Stimulated activated CD4-positive, alpha-beta T cell treated with anti-CD3 and anti-CD28 coated beads, Interleukin-15, amount 100 ng/mL, for 48 hours (primary cell): Measurements from ENCODE around the gene GABRG3.
"Not testable (repeated sequence)": the region's sequence is repeated elsewhere in the genome, so short reads cannot be mapped to it uniquely, and the experiment has no call there.

ENCODE experiments used
- DNase-seq, 2 donors: peaks; one replicate each; pipeline ENCODE4 v3.0.0-alpha.2; 2020; ENCODE audit warnings: low read depth in 2 of 2

GABRG3 gene

DNA sequence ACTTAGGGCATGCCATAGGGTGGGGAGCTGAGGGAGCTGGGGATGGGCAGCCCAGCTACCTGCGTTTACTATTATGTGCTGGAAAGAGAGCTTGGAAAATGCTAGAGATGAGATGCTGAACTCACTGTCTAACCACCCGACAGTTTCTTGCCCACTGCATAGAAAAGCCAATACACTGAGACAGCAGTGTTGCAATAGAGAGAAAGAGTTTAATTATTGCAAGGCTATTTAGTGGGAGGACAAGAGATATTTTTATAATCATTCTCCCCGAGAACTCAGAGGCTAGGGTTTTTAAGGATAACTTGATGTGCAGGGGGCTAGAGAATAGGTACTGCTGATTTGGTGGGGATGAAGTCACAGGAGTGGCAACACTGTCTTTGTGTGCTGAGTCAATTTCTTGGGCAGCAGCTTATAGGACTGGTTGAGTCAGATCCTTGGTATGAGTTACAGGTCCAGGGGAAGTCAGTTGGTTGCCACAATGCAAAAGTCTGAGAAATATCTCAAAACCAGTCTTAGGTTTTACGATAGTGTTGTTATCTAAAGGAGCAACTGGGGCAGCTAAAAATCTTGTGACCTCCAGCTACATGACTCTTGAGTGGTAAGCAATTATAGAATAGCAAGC lies 205.9 kb downstream of the GABRG3 start:
- no peak for DNase-seq

DNA sequence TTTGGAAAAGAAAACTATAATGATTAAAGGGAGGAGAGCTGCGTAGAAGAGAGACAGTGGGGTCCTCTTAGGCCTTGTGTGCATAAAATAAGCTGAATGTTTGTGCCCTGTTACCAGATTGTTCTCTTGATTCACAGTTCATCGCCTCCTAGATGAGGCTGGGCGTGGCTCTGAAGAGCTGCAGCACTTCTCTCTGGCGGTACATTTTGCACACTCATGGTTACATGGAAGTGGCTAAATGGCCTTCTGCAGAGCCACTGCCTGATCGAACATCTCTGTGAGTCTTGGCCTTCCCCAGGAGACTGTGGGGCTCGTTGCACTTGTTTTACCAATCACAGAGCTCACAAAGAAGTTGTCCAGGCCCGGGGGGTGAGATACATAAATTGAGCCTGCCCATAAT lies 208.8 kb downstream of the GABRG3 start:
- no peak for DNase-seq

DNA sequence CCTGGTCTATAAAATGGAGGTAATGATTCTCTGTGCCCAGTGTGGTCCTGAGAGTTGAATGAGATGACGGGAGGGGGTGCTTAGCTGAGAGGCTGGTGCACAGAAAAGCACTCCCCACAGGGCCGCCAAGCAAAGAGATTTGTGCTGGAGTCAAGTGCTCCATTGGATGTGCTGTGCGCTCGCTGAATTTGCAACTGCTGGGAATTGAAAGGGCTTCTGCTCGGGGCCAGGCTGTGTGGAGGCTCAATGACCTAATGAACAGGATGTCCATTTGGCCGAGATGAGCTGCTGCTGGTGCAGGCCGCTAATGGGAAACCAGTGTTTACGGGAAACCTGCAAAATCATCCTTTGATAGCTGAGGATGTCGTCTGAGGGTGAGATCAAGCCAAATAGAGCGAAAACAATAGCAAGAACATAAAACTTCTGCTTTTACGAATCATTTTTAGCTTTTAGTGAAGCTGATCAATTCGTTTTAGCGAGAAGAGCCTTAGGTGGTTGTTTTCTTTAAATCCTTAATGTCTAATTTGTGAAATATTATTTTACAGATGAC lies 211.7 kb downstream of the GABRG3 start:
- DNase-seq: no peak

DNA sequence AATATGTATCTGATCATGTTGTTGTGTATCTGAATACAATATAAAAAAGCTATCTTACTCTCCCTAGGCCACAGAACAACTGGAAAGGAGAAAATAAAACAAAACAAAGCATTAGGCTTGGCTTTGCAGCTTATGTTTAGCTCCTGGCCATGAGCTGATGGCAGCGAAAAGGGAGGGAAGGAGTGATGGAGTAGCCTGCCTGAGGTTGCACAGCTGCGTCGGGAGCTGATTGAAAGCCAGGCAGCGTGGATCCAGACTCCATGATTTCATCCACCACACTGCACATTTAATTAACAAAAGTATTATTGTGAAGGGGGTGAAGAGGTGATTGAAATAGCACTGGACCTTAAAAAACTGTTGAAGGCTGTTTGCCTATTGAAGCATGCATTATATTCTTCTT lies 212.2 kb downstream of the GABRG3 start:
- DNase-seq: no peak

DNA sequence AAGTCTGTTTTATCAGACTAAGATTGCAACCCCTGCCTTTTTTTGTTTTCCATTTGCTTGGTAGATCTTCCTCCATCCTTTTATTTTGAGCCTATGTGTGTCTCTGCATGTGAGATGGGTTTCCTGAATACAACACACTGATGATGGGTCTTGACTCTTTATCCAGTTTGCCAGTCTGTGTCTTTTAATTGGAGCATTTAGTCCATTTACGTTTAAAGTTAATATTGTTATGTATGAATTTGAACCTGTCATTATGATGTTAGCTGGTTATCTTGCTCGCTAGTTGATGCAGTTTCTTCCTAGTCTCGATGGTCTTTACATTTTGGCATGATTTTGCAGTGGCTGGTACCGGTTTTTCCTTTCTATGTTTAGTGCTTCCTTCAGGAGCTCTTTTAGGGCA lies 220.5 kb downstream of the GABRG3 start:
- not testable (repeated sequence) for DNase-seq

DNA sequence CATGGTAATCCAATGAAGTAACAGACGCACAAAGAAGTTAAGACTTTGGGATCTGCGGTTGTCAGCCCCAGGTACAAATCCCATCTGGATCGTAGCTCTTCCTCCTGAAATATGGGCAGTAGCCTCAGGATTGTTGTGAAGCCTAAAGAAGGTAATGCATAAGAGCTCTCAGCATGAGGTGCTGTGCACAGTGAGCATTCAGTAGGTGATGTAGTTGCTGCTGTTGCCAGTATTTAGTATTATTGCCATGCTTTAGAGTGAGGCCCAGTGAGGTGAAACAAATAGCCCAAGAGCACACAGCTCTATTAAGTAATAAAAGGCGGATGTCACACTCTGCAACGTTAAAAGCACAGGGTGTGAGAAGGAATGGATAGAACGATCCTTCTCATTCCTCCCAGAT lies 225.7 kb downstream of the GABRG3 start:
- no peak for DNase-seq

DNA sequence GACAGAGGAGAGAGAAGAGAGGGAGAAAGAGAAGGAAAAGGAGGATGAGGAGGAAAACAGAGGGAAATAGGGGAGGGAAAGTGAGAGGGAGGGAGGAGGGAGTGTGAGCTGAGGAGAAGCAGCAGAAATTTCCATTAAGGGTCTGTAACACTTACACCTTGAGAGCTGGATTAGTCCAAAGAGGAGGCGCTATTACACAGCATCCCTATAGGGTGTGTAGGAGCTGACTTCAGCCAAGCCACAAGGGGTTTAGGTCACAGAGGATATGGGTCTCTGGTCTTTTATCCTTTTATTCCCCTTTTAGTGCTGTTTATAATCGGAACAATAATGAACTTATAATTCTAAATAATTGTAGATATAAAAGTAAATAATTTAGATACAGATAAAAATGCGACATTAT lies 230.4 kb downstream of the GABRG3 start:
- DNase-seq: no peak

DNA sequence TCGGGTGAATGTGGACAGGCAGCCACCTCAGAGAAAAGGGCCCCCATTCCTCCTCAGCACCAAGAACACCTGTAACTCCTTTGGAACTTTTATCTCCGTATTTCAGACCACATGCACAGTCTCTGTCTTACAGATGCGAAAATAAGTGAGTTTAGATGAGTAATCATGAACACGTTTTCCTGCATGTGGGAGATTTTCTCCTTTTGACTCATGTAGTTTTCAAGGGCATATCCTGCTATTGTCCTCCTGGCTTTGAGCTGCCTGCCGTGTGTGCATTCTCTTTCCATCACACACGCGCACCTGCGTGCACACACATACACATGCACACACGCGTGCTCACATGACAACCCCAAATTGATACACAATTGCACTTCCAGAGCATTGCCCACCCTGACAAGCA lies 239.2 kb downstream of the GABRG3 start:
- no peak for DNase-seq

DNA sequence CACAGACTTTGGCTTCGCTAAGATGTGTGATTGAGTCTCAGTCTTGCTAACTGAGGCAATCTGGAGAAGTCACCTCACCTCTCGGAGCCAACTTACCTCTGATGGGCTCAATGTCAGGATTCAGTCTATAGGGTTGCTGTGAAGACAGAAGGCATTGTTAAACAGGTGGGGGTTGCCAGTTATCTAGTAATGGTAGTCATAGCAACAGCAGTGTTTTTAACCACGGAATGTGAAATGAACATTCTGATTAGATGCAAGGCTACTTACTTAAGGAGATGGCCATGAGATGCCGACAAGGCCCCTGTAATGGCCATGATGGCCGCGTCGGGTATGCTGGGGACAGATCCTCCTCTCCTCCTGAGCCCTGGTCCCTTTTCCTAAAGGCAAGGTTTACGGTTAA lies 243.1 kb downstream of the GABRG3 start:
- no peak for DNase-seq

DNA sequence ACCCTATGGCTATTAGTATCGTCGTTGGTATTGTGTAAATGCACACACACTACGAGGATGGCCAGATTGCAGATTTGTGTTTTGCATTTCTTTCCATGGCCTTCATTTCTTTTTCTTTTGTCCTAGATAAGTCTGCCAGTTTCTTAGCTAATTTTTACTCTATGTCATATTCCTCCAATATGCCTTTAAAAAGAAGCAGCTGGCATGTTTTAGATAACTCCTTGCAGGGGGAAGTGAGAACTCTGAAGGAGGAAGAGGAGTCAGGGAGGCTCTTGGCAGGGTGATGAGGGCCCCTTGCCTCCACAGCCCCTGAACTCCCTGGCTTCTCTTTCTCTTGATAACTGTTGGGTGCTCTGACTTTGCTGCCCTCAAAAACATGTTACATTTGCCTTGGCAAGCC lies 244.0 kb downstream of the GABRG3 start:
- no peak for DNase-seq

DNA sequence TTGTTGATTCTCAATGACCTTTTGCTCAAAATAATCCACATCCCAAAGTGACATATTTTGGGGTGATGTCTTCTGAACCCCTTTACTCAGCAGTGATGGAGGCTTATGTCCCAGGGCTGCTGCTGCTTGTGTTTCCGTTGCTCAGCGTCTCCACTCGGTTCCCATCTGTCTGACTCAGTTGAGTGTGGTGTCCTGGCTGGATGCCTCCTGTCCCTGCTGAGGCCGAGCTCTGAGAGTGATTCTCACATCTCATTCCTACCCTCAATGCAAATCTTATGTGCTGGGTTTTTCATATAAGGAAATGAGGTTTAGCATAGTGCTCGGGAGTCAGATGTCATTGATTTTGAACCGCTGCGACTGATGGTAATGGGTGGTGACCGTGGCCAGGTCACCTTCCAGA lies 247.4 kb downstream of the GABRG3 start:
- no peak for DNase-seq

DNA sequence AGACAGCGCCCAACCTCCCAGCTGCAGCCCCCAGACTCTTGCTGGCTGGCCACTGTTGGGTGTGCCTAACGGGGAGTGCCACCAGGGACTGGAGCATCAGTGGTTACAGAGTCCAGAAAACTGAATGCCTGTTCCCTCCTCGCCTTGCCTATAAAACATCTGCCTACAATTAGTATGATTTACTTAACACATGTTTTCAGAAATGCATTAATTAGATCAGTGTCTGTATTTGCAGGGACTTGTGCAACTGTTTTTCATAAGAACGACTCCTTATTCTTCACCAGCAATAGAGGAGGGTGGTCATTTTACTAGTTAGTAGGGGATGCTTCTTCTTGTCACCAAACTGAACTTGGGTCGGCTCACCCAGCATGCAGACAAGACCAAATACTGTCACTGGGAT lies 248.7 kb downstream of the GABRG3 start:
- no peak for DNase-seq

DNA sequence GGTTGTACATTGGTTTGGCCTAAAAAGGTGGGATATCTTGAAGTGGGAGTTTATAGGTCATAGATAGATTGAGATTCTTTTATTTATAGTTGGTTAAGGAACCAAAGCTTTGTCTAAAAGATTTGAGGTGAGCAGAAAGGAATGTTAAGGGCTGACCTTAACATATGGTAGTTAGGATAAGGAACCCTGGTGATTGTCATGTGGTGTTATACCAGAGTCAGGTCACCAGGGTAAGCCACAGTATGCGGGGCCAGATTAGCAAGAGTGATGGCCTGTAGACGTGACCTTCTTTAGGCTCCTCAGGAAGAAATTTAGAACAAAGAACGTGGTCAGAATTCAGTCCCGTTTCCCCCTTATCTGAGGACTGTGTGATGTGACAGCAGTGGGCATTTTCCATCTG lies 249.2 kb downstream of the GABRG3 start:
- no peak for DNase-seq

DNA sequence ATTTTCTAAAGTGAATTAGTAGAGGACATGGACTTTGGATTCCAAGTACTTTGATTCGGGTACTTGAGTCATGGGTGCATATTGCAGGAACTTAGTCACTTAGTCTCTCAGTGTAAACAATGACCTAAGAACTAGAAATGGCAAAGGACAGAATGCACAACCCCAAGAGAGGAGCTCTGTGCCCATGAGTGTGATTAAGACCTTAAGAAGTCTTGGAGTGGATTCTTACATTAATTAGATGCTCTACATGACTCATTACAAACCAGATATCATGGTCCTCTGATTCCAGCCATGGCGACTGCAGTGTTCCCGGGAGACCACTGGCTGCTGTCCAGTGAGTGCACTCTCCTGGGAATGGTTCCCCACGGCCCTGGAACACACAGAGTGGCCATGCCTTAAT lies 251.5 kb downstream of the GABRG3 start:
- no peak for DNase-seq

DNA sequence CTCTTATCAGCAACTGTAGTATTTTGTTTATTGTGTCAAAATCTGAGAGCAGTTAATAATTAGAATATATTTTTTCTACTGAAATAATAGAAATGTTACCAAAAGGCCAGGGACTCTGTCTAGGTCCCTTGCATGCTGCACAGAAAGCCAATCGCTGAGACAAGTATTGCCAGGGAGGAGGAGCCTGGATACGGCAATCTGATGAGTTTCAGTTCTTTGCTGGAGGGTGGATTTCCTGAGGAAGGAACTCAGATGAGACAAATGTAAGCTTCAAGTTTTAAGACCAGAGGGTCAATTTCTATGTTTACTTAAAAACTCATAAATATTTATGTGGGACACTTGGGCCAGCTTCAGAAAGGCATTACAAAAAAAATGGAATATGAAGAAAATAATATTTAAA lies 252.2 kb downstream of the GABRG3 start:
- no peak for DNase-seq

DNA sequence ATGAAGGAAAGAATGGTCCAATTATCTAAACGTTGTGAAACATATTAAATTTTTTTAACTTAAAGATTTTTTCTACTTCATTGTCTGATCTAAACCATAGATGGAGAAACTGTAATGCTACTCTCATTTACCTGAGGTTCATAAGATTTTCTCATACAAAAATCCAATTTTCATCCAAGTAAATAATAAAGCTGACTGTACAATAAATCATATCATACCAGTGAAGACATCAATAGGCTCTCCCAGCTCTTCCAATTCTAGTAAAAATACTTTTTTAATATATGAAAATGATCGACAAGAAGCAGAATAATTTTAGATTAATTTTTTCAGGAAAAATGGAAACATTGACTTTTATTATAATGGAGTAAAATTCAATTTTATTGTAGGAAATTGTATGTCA lies 260.8 kb downstream of the GABRG3 start:
- no peak for DNase-seq

DNA sequence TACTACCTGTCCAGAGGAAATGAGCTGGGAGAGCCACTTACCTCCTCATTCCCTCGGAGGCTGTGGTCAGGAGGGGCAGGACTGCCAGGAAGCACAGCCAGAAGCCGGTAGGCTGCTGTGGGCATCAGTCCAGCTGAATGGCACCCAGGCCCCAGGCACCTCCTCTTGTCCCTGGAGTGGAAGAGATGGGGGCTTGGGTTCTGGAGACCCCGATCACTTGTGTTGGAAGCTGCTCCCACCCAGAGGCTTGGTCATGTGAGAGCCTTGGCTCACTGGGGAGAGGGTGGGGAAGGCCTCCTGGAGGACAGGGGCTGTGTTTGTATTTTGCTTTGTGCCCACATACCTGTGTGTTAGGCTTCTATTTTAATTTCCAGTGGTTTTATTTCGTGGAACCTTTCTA lies 261.9 kb downstream of the GABRG3 start:
- no peak for DNase-seq

DNA sequence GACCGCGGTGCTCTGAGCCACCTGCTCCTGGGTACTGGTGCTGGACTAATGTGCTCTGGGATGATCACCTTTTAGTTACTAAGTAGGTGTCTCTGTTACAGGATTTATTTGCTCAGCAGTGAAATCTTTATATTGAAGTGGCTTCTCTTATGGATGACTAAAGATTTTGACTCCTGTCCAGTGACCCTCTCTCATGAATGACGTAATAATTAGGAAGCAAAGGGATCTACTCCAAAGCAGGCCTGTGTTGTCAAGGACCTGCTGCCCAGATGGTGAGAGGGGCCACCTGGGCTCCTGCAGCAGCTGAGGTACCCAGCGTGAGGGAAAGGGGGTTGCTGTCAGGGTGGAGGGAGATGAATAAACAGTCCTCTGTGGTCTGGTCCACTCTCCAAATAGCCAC lies 263.6 kb downstream of the GABRG3 start:
- no peak for DNase-seq

DNA sequence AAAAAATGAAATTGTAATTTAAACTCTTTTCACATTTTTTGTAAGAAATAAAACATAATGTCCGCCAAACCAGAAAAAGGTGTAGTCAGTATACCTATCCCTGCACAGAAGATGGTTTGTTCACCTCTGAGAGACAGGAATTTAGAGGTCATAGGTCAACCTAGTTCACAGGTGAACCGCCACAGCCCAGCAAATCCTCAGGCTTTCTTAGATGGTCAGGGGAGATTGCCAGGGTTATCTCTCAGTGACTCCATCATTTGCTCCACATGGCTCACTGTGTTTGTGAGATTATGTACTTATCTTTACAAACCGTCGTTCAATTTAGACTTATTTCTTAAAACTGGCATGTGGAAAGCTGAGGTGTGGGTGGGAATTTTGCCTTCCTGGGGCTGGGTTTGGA lies 264.2 kb downstream of the GABRG3 start:
- DNase-seq: no peak

DNA sequence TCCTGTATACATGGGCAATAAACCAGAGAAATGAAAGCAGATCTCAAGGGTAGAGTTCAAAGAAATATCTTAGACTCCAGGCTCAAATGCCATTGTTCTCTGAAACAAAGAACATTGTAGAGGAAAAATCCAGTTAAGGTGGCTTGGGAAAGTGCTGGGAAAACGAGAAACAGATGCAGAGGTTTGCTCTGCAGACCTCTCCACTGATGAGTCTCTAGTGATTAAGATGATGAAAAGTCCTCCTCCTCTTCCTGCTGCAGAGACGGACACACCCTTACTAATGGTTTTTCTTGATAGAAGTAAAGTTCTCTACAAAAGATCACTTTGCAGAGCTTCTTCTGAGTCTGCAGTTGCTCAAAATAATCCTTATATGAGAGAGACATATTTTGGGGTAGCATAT lies 264.7 kb downstream of the GABRG3 start:
- no peak for DNase-seq

DNA sequence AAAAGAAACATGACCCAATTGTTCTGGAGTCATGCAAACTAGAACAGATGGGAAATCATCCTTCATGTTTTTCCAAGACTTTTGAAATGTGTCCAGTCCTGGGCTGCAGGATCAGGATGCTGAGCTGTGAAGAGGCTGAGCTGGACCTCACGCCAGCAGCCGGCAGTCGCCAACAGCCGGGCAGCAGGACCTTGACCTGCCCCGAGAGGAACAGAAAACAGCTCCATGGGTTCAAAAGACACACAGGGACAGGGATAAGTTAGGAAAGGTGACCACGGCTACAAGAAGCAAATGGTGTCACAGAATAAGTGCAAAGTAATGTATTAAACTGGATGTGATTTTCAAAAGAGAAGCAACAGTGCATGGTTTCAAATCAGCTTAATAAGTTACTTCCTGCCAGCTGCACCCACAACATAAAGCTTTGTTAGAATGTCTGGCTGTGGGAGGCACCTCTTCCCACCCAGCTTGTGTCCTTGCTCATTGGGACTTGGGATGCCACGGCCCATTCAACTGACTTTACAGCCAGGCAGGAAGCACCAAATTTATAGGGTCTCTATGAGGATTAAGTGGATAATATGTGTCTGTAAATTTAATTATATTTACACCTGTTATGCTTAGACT lies 266.4 kb downstream of the GABRG3 start:
- no peak for DNase-seq

DNA sequence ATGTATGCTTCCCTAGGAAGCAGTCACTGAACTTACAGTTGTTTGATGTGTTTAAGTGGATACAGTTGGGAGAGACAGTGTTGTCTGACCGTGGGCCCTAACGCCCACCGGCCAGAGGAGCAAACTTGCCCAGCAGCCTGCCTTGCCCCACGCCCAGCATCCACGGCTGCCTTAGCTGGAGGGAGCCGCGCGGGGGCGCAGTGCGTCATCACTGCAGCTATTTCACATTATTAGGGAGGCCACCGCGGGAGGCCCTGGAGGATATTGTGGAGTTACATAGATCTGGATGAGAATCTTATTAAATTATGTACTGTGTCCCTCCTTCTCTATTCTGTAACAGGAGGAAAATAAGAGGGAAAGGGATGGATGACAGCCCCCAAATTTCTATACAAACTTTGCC lies 267.2 kb downstream of the GABRG3 start:
- DNase-seq: no peak

DNA sequence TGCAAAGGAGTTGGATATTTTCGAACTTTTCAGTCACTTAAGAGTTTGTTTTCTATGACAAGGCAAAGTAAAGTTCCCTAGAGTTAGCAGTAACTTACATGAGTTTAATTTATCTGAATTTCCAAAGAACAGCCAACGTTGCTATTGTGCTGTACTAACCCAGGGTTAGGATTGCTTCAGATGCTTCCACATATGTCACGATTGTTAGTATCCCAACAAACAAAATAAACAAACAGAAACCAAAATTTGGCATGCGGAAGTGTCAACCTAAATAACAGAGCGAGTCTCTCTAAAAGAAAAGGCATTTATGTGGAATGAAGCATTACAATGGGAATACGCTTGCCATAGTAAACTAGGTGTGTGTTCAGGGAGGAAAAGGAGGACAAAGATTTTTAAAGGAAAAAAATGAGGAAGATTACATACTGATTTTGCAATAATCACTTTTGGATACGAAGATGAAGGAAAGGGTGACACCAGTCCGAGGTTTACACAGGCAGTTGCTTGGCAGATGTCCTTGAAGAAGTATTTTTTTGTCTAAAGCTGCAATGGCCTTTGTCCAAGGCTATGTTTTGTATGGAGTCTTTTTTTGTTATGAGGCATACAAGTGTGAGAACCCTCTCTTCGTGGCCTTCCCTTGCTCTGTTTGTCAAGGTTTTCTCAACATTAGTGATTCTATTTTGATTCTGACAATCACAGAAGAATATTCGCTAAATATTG lies 267.9 kb downstream of the GABRG3 start:
- no peak for DNase-seq
